ENCODE data around the gene SLC1A7. TPM values are rescaled to one million over a fixed set of nuclear protein-coding genes. Genes with fewer than 3 reads are reported as not detected.

SLC1A7 gene
- total RNA-seq, 6 experiments from 2014 or later: 0.31 to 1.3 (median 0.61) TPM

DNA sequence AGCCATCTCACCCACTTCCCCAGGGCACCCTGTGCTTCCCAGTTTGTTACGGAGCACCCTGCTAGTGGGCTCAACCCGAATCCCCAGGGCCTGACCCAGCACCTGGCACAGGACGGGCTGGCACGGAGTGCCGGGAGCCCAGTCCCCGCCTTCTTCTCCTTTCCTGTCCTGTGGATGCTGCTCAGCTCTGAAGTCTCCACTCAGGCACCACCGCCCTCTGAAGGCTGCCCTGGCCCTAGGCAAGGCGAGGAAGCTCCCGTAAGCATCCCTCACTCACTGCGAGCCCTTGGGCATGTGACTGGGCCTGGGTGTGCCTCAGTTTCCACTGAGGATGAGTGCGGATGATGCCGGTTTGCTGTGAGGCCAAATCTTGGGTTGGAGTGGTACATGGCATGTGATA, 21.8 kb downstream of the SLC1A7 start:
- H3K27me3 ChIP-seq: no peaks in the 10 kb centered on the region
- TF ChIP-seq POLR2A (IDR thresholded peaks at IDR 0.05): no peak
- TF ChIP-seq, protein P1, sequence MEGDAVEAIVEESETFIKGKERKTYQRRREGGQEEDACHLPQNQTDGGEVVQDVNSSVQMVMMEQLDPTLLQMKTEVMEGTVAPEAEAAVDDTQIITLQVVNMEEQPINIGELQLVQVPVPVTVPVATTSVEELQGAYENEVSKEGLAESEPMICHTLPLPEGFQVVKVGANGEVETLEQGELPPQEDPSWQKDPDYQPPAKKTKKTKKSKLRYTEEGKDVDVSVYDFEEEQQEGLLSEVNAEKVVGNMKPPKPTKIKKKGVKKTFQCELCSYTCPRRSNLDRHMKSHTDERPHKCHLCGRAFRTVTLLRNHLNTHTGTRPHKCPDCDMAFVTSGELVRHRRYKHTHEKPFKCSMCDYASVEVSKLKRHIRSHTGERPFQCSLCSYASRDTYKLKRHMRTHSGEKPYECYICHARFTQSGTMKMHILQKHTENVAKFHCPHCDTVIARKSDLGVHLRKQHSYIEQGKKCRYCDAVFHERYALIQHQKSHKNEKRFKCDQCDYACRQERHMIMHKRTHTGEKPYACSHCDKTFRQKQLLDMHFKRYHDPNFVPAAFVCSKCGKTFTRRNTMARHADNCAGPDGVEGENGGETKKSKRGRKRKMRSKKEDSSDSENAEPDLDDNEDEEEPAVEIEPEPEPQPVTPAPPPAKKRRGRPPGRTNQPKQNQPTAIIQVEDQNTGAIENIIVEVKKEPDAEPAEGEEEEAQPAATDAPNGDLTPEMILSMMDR (IDR thresholded peaks at IDR 0.05): no peak
- intact Hi-C loops (cut with DNase I): no loop called here
- ATAC-seq (no peak), DNase-seq (no peak)
- H3K36me3 ChIP-seq: no peaks in the 10 kb centered on the region
- no peak overlapping the region for H3K4me3 ChIP-seq
- H3K4me1 ChIP-seq: no peaks in the 10 kb centered on the region
- H3K9me3 ChIP-seq: no peaks in the 10 kb centered on the region
- WGBS (ENCODE audit: insufficient coverage, low coverage, low lambda C conversion rate, missing lambda C conversion rate): 100% methylated on average over 2 of the region's 12 CpGs
- no peak overlapping the region for H3K27ac ChIP-seq

DNA sequence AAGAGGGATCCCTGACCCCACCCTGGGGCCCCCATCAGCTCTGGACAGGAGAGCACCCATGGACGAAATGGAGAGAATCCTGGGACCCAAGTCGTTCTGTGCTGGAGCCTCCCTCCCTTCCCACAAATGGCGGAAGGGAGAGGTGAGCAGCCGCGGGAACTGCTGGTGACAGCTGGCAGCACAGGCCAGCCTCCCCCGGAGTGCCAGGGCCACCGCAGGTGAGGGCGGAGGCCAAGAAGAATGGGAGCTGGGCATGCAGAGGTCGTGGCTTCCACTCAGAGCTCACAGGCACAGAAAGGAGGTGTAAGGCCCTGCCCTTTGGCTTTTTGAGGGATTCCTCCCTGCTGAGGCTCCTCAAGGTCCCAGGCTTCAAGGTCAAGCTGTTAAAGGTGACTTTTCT, 24.6 kb downstream of the SLC1A7 start:
- no peak for DNase-seq

DNA sequence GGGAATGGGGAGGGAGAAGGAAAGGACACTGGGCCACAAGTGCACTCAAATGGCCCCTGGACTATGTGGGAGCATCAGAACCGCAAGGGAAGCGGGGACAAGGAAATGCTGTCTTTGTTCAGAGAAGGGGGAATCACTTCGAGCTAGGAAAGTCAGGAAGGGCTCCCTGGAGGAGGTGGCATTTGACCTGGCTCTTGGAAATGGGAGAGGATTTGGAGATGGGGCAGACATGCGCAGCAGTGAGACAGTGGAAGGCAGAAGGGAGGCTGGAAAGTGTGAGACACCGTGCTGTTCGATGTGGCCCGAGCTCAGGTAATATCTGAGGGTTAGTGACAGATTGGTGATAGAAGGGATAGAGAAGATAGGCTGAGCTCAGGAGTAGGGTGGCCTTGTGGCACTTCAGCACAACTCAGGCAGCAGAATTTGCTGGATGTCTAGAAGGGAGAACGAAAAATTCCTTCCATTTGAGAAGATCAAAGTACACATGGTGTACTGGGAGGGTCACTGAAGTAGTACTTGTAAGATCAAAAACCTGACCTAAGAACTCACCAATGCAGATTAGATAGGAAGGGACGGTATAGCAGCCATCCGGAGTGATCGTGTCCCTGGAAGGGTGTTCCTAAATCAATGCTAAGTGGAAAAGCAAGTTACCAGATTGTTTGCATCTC, 25.4 kb downstream of the SLC1A7 start:
- DNase-seq (no peak), ATAC-seq (no peak)
- TF ChIP-seq POLR2A (IDR thresholded peaks at IDR 0.05): no peak
- TF ChIP-seq, protein P1 (IDR thresholded peaks at IDR 0.05): no peak
- Histone ChIP-seq H3K27me3 (no peaks in the 10 kb centered on the region), H3K27ac (no peak overlapping the region), H3K4me3 (no peak overlapping the region), H3K4me1 (peaks cover 0 to 7% (median 0%) of the 10 kb centered on the region in 4 donors), H3K36me3 (no peaks in the 10 kb centered on the region), H3K9me3 (no peaks in the 10 kb centered on the region)
- intact Hi-C loops (cut with DNase I): no loop called here
- WGBS (ENCODE audit: insufficient coverage, low coverage, low lambda C conversion rate, missing lambda C conversion rate): 82% methylated on average over 10 of the region's 11 CpGs

More for the DNA sequence above, 24.6 kb downstream of the SLC1A7 start:
- 67% methylated on average over 1 of the region's 9 CpGs for WGBS (ENCODE audit: insufficient coverage, low coverage, low lambda C conversion rate, missing lambda C conversion rate)
- ATAC-seq: no peak
- no peak overlapping the region for H3K27ac ChIP-seq
- no peak for TF ChIP-seq POLR2A (IDR thresholded peaks at IDR 0.05)
- TF ChIP-seq, protein P1 (IDR thresholded peaks at IDR 0.05): no peak
- H3K36me3 ChIP-seq: no peaks in the 10 kb centered on the region
- peaks cover 0 to 6% (median 0%) of the 10 kb centered on the region in 4 donors for H3K4me1 ChIP-seq
- H3K27me3 ChIP-seq: no peaks in the 10 kb centered on the region
- intact Hi-C loops (cut with DNase I): no loop called here
- no peaks in the 10 kb centered on the region for H3K9me3 ChIP-seq
- H3K4me3 ChIP-seq: no peak overlapping the region

DNA sequence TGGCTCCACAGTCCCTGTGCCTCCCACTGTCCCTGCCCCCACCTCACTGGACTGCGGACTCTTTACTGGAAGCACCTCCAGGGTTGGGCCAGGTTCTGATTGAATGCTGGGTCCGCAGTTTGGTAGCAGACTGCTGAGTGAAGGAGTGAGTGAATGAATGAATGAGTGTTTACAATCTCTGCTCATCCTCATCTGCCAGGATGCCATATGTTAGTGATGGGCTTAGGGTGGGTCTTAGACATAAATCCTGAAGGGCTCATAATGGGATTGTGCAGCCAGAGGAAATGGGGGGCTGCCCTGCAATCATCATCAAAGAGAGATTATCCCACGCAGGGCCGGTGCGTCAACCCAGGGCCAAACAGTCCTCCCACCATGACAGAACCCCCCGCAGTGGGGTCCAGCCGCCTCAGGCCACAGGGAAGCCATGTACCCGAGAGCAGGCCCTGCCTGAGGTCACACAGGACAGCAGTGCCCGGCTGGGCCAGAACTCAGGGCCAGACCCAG, 26.1 kb downstream of the SLC1A7 start:
- intact Hi-C loops (cut with DNase I): no loop called here
- H3K9me3 ChIP-seq: no peaks in the 10 kb centered on the region
- no peak overlapping the region for H3K4me3 ChIP-seq
- no peaks in the 10 kb centered on the region for H3K36me3 ChIP-seq
- H3K4me1 ChIP-seq: peaks cover 0 to 14% (median under 1%) of the 10 kb centered on the region in 4 donors
- no peaks in the 10 kb centered on the region for H3K27me3 ChIP-seq
- TF ChIP-seq POLR2A (IDR thresholded peaks at IDR 0.05): no peak
- TF ChIP-seq, protein P1 (IDR thresholded peaks at IDR 0.05): no peak
- DNase-seq: no peak
- 57% methylated on average over 1 of the region's 9 CpGs for WGBS (ENCODE audit: insufficient coverage, low coverage, low lambda C conversion rate, missing lambda C conversion rate)
- no peak overlapping the region for H3K27ac ChIP-seq
- ATAC-seq: no peak
